Measurements from ENCODE around the gene FBF1. TPM values are rescaled to one million over a fixed set of nuclear protein-coding genes. Genes with fewer than 3 reads are reported as not detected.

FBF1 gene
- polyA plus RNA-seq, 1 donor from 2014 or later = 13.5 TPM

DNA sequence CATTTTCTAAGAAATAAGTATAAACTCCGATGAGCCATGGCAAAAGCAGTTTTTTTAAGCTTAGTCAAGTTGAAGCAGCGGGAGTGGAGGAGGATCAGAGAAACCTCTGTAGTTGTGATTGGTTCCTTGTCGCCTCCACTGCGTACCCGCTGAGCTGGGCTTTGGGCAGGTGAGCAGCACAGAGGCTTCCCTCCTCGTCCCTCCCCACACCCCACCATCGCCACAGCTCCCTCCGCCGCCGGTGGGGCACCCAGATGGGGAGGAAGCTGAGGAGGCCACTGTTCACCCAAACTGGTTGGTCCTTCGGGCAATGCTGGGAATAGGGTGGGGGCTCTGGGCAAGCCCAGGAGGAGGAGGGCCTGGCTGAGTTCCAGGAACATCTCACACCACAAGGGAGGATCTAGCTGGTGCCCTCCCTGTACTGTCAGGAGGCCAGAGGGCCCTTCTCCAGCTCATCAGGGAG lies 31.0 kb downstream of the FBF1 start:
- Histone ChIP-seq H3K4me3 (ENCODE audit: low read length) (no peak overlapping the region), H3K9me3 (ENCODE audit: low read length) (no peaks in the 10 kb centered on the region), H3K9ac (ENCODE audit: low read length) (no peak overlapping the region), H3F3A (ENCODE audit: insufficient read depth, low read length, poor library complexity, severe bottlenecking) (no peaks in the 10 kb centered on the region), H4K20me1 (ENCODE audit: insufficient read depth) (no peaks in the 10 kb centered on the region), H3K27me3 (ENCODE audit: insufficient read depth, low read depth, low read length) (no peaks in the 10 kb centered on the region), H2AFZ (ENCODE audit: low read depth, low read length) (no peak overlapping the region), H3K9me2 (ENCODE audit: insufficient read depth, low read length) (no peaks in the 10 kb centered on the region), H3K27ac (ENCODE audit: low read length) (no peak overlapping the region), H3K4me2 (ENCODE audit: low read length) (no peak overlapping the region), H3K79me2 (replicated peaks; ENCODE audit: insufficient read depth, low read length) (no peaks in the 10 kb centered on the region), H3K36me3 (ENCODE audit: insufficient read depth, low read length) (no peaks in the 10 kb centered on the region)
- no peak for TF ChIP-seq EP300 (conservative IDR thresholded peaks at IDR 0.05; ENCODE audit: poor library complexity, severe bottlenecking)
- TF ChIP-seq, protein P1, sequence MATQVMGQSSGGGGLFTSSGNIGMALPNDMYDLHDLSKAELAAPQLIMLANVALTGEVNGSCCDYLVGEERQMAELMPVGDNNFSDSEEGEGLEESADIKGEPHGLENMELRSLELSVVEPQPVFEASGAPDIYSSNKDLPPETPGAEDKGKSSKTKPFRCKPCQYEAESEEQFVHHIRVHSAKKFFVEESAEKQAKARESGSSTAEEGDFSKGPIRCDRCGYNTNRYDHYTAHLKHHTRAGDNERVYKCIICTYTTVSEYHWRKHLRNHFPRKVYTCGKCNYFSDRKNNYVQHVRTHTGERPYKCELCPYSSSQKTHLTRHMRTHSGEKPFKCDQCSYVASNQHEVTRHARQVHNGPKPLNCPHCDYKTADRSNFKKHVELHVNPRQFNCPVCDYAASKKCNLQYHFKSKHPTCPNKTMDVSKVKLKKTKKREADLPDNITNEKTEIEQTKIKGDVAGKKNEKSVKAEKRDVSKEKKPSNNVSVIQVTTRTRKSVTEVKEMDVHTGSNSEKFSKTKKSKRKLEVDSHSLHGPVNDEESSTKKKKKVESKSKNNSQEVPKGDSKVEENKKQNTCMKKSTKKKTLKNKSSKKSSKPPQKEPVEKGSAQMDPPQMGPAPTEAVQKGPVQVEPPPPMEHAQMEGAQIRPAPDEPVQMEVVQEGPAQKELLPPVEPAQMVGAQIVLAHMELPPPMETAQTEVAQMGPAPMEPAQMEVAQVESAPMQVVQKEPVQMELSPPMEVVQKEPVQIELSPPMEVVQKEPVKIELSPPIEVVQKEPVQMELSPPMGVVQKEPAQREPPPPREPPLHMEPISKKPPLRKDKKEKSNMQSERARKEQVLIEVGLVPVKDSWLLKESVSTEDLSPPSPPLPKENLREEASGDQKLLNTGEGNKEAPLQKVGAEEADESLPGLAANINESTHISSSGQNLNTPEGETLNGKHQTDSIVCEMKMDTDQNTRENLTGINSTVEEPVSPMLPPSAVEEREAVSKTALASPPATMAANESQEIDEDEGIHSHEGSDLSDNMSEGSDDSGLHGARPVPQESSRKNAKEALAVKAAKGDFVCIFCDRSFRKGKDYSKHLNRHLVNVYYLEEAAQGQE (IDR thresholded peaks at IDR 0.05; ENCODE audit: borderline replicate concordance) = no peak
- no peak for TF ChIP-seq TAF1 (IDR thresholded peaks at IDR 0.05; ENCODE audit: low read depth)
- TF ChIP-seq EZH2 (IDR thresholded peaks at IDR 0.05; ENCODE audit: borderline replicate concordance, insufficient read depth, low read length, poor library complexity, severe bottlenecking) = no peak
- TF ChIP-seq POLR2AphosphoS5 (IDR thresholded peaks at IDR 0.05) = no peak
- no peak for TF ChIP-seq SMC3 (conservative IDR thresholded peaks at IDR 0.05; ENCODE audit: poor library complexity)
- TF ChIP-seq, protein P2, sequence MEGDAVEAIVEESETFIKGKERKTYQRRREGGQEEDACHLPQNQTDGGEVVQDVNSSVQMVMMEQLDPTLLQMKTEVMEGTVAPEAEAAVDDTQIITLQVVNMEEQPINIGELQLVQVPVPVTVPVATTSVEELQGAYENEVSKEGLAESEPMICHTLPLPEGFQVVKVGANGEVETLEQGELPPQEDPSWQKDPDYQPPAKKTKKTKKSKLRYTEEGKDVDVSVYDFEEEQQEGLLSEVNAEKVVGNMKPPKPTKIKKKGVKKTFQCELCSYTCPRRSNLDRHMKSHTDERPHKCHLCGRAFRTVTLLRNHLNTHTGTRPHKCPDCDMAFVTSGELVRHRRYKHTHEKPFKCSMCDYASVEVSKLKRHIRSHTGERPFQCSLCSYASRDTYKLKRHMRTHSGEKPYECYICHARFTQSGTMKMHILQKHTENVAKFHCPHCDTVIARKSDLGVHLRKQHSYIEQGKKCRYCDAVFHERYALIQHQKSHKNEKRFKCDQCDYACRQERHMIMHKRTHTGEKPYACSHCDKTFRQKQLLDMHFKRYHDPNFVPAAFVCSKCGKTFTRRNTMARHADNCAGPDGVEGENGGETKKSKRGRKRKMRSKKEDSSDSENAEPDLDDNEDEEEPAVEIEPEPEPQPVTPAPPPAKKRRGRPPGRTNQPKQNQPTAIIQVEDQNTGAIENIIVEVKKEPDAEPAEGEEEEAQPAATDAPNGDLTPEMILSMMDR (IDR thresholded peaks at IDR 0.05; ENCODE audit: poor library complexity, severe bottlenecking) = no peak
- TF ChIP-seq RAD21 (conservative IDR thresholded peaks at IDR 0.05) = no peak
- no peak for TF ChIP-seq MXI1 (conservative IDR thresholded peaks at IDR 0.05; ENCODE audit: poor library complexity, severe bottlenecking)

DNA sequence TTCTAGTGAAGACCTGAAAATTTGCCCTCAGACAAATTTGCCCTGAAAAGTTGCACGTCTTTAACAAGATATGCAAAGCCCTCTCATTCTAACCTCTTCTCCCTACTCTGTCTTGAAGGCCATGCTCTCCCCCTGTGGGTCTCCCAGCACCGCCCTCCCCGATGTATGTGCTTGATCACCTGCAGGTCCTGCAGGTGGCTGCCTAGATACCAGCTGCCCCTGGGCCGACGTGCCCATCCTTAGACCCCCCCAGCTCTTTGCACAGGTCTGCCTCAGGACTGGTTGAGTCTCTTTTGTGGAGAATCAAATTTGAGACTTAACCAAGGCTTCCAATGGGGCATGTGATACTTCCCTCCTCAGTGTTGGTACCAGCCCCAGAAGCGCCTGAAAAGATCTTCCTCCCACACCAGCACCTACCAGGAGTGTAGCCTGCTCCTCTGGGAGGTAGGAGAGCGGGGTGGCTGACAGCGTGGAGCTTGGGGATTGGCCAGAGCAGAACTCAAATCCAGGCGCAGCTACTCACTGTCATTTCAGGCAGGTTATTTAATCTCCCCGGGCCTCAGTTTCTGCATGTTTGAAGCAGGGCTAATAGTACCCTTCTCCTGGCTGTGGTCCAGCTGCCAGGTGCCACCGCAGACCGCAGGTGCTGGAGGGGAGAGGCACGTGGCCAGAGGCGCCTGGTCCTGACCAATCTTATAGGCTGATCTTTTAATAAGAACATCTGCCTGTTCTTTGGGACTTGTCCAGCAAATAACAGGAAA lies 31.6 kb downstream of the FBF1 start:
- TF ChIP-seq MXI1 (conservative IDR thresholded peaks at IDR 0.05; ENCODE audit: poor library complexity, severe bottlenecking) (no peak), EP300 (conservative IDR thresholded peaks at IDR 0.05; ENCODE audit: poor library complexity, severe bottlenecking) (no peak), TAF1 (IDR thresholded peaks at IDR 0.05; ENCODE audit: low read depth) (no peak), SMC3 (conservative IDR thresholded peaks at IDR 0.05; ENCODE audit: poor library complexity) (no peak), EZH2 (IDR thresholded peaks at IDR 0.05; ENCODE audit: borderline replicate concordance, insufficient read depth, low read length, poor library complexity, severe bottlenecking) (no peak), POLR2AphosphoS5 (IDR thresholded peaks at IDR 0.05) (no peak), RAD21 (conservative IDR thresholded peaks at IDR 0.05) (no peak)
- TF ChIP-seq, protein P2 (IDR thresholded peaks at IDR 0.05; ENCODE audit: poor library complexity, severe bottlenecking) = no peak
- TF ChIP-seq, protein P1 (IDR thresholded peaks at IDR 0.05; ENCODE audit: borderline replicate concordance) = no peak

More for the DNA sequence above, 31.6 kb downstream of the FBF1 start:
- Histone ChIP-seq H3K9me2 (ENCODE audit: insufficient read depth, low read length) (no peaks in the 10 kb centered on the region), H3K4me2 (ENCODE audit: low read length) (no peak overlapping the region), H3F3A (ENCODE audit: insufficient read depth, low read length, poor library complexity, severe bottlenecking) (no peaks in the 10 kb centered on the region), H2AFZ (ENCODE audit: low read depth, low read length) (no peak overlapping the region), H3K9me3 (ENCODE audit: low read length) (no peaks in the 10 kb centered on the region), H3K4me3 (ENCODE audit: low read length) (no peak overlapping the region), H3K36me3 (ENCODE audit: insufficient read depth, low read length) (no peaks in the 10 kb centered on the region), H3K27me3 (ENCODE audit: insufficient read depth, low read depth, low read length) (no peaks in the 10 kb centered on the region), H3K27ac (ENCODE audit: low read length) (no peak overlapping the region), H3K79me2 (replicated peaks; ENCODE audit: insufficient read depth, low read length) (no peaks in the 10 kb centered on the region), H3K9ac (ENCODE audit: low read length) (no peak overlapping the region), H4K20me1 (ENCODE audit: insufficient read depth) (no peaks in the 10 kb centered on the region)
